HG02938 (cell line): Measurements from ENCODE around the gene R3HDM2.
A peak's percentile ranks its signal among the peaks of the same experiment; 100 is the strongest.

Experiments used
- ATAC-seq: cut with Tn5 transposase; IDR thresholded peaks from one replicate; pipeline ENCODE4 v1.9.1; 2021; ENCODE audit warnings: mild to moderate bottlenecking, moderate library complexity; ENCODE audit not compliant: unreplicated experiment

R3HDM2 gene

GRCh38 chr12:57467212-57467874 lies 36.5 kb upstream of the R3HDM2 start:
- no peak for ATAC-seq

- no peak for ATAC-seq
Observed at GRCh38 chr12:57465747-57466505, 35.1 kb upstream of the R3HDM2 start.

- no peak for ATAC-seq
Observed at GRCh38 chr12:57465030-57465746, 34.3 kb upstream of the R3HDM2 start.

GRCh38 chr12:57464569-57464968 lies 33.7 kb upstream of the R3HDM2 start:
- ATAC-seq = no peak

GRCh38 chr12:57462912-57463253 lies 32.0 kb upstream of the R3HDM2 start:
- no peak for ATAC-seq

- ATAC-seq = peak; percentile 60
Observed at GRCh38 chr12:57462251-57462911, 31.5 kb upstream of the R3HDM2 start.

- no peak for ATAC-seq
Observed at GRCh38 chr12:57461917-57462250, 31.0 kb upstream of the R3HDM2 start.

- ATAC-seq = no peak
Observed at GRCh38 chr12:57461276-57461916, 30.6 kb upstream of the R3HDM2 start.

- no peak for ATAC-seq
Observed at GRCh38 chr12:57460841-57461275, 30.0 kb upstream of the R3HDM2 start.

GRCh38 chr12:57460468-57460784 lies 29.6 kb upstream of the R3HDM2 start:
- no peak for ATAC-seq

- no peak for ATAC-seq
Observed at GRCh38 chr12:57459750-57460467, 29.1 kb upstream of the R3HDM2 start, which contains the start of gene GLI1. Gene GLI1, plus strand, starts transcription at chr12:57459785. Its CDS starts 3,907 bp downstream, at chr12:57463692.

- peak; percentile 59 for ATAC-seq
Observed at GRCh38 chr12:57459055-57459749, 28.4 kb upstream of the R3HDM2 start.

- no peak for ATAC-seq
Observed at GRCh38 chr12:57458665-57459054, 27.8 kb upstream of the R3HDM2 start.

- no peak for ATAC-seq
Observed at GRCh38 chr12:57456737-57457490, 26.1 kb upstream of the R3HDM2 start.

- ATAC-seq = peak; percentile 41
Observed at GRCh38 chr12:57456145-57456700, 25.4 kb upstream of the R3HDM2 start.

GRCh38 chr12:57455374-57456144 lies 24.7 kb upstream of the R3HDM2 start:
- ATAC-seq = no peak

- no peak for ATAC-seq
Observed at GRCh38 chr12:57454566-57455373, 23.9 kb upstream of the R3HDM2 start, which contains the start of gene INHBE. Gene INHBE, plus strand, starts transcription at chr12:57455307. Its CDS starts 230 bp downstream, at chr12:57455537.
